HG02981 (cell line): ENCODE data around the gene ZNF575.

ENCODE experiments used
- ATAC-seq: cut with Tn5 transposase; IDR thresholded peaks from one replicate; pipeline ENCODE4 v1.9.1; 2021; ENCODE audit warnings: mild to moderate bottlenecking, moderate library complexity; ENCODE audit not compliant: unreplicated experiment

The ZNF575 gene

GRCh38 chr19:43532962-43533545 is at the start of gene ZNF575:
Gene ZNF575, plus strand, starts transcription at chr19:43533188. Its CDS starts 1,235 bp downstream, at chr19:43534423.
- ATAC-seq = peak; percentile 52

- no peak for ATAC-seq
Measured at GRCh38 chr19:43483281-43483680, 49.7 kb upstream of the ZNF575 start.

DNA sequence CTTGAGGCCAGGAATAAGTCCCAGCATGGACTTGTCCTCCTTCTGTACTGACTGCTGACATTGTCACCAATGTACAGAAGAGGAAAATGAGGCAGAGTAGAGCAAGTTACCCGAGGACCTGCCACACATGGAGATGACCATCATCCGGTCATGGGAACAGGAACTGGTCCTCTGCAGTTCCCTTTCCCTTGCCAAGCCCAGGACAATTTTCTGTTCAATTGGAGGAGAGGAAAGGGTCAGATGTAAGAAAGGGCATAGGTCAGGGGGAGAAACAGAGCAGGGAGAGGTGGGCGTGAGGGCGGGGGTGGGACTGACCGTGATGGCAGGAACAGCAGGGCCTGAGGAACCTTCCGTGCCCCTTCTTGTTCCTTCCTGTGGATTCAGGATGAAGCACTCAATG is 47.0 kb upstream of the ZNF575 start:
- no peak for ATAC-seq

GRCh38 chr19:43486412-43486811 is 46.6 kb upstream of the ZNF575 start:
- no peak for ATAC-seq

GRCh38 chr19:43488179-43488578 is 44.8 kb upstream of the ZNF575 start:
- no peak for ATAC-seq

DNA sequence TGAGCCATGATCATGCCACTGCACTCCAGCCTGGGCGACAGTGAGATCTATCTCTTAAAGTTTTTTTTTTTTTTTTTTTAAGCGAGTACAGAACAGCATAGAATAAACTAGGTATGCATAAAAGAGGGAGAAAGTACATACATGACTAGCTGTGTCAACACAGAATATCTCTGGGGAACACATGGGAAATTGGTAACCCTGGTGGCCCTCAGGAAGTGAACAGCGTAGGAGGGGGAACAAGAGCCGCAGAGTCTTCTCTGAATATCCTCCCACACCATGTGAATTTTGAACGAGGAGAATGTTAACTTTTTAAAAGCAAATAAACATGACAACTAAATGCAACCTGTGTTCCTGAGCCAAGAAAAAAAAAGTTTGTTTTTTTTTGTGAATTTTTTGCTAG is 43.7 kb upstream of the ZNF575 start:
- ATAC-seq = no peak

DNA sequence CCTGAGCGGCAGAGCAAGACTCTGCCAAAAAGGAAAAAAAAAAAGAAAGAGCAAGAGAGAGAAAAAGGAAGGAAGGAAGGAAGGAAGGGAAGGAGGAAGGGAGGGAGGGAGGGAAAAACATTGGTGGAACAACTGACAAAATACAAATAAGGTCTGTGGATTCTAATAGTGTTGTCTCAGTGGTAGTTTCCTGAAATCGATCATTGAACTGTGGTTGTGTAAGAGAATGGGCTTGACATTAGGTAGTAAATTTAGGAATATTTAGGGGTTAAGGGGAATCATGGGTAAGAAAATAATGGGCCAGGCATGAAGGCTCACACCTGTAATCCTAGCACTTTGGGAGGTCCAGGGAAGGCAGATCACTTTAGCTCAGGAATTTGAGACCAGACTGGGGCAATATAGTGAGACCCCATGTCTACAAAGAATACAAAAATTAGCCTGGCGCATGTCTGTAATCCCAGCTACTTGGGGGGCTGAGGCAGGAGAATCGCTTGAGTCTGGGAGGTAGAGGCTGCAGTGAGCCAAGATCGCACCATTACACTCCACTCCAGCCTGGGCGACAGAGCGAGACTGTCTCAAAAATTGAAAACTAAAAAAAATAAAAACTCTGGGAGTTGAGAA is 42.9 kb upstream of the ZNF575 start:
- ATAC-seq = no peak

GRCh38 chr19:43490759-43491158 is 42.2 kb upstream of the ZNF575 start:
- no peak for ATAC-seq

DNA sequence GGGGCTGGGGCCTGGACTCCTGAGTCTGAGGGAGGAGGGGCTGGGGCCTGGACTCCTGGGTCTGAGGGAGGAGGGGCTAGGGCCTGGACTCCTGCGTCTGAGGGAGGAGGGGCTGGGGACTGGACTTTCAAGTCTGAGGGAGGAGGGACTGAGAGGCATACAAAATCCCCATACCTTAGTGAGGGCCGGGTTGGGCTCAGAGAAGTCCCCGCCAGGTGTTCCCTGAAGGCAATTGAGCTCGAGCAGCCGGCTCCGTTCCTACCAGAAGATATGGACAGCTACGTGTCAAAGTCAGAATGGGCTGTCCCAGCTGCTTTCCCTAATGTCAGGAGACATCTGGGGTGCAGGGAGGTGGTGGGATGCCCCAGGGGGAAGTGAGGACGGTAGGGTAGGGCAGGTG is 37.9 kb upstream of the ZNF575 start:
- no peak for ATAC-seq

- no peak for ATAC-seq
Measured at GRCh38 chr19:43496960-43497359, 36.0 kb upstream of the ZNF575 start.

DNA sequence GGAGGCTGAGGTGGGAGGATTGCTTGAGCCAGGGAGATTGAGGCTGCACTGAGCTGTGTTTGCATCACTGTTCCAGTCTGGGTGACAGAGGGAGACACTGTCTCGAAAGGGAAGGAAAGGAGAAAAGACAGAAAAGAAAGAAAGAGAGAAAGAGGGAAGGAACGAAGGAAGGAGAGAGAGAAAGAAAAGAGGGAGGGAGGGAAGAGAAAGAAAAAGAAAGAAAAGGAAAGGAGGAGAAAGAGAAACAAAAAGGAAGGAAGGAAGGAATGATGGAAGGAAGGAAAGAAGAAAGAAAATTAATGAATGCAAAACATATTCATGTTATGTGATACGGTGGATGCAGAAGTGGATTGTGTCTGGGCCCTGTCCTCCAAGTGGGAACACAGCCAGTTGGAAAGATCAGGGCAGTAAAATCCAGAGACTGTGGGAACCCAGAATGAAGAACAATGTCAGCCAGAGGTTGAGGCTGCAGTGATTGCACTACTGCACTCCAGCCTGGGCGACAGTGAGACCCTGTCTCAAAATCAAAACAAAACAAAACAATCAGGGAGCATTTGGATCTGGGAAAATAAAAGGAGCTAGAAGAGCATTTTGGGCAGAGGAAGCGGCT is 34.6 kb upstream of the ZNF575 start:
- ATAC-seq = no peak

GRCh38 chr19:43499042-43499441 is 33.9 kb upstream of the ZNF575 start:
- no peak for ATAC-seq

GRCh38 chr19:43501661-43502418 is 31.1 kb upstream of the ZNF575 start:
- ATAC-seq = no peak

GRCh38 chr19:43502419-43502976 is 30.5 kb upstream of the ZNF575 start:
- ATAC-seq = no peak

GRCh38 chr19:43503501-43504425 is 29.2 kb upstream of the ZNF575 start:
- peak; percentile 91 for ATAC-seq

DNA sequence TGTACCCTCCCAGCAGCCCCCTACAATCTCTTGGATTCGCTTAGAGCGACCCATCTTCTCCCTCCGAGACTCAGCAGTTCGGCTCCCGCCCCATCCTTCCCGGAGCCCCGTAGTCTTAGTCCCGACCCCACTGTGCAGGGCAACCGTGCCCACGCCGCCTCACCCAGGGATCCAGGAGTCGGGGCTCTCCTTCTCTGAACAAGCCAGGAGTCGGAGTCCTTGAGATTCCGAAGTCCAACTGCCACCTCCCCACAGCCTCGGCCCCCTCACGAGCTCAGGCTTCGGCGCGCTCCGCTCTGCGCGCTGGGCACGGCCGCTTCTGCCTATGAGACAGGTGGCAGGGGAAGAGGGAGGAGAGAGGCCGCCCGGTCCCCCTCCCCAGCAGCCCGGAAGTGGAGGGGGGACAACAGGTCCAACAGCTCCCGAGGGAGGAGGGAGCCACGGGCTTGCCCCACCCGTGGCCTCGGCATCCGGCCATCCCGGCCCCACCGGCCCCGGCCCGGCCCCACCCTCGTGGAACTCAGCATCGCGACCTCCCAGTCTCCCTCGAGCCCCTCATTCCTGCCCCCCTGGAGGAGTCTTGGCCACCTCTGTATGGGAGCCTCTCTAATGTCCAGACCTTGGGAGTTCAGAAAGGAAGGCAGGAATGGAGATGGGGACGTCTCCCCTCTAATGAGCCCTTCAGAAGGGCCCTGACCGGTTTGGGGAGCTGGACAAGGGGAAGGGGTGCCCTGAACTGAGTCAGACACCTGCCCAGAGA is 28.4 kb upstream of the ZNF575 start, which contains the start of gene PHLDB3:
PHLDB3 (minus strand) TSS at position 321 of the 760 bp plus-strand sequence. CDS start 628 bp downstream, outside the sequence.
- ATAC-seq = peak; percentile 8

- ATAC-seq = no peak
Measured at GRCh38 chr19:43505186-43505456, 27.9 kb upstream of the ZNF575 start.

DNA sequence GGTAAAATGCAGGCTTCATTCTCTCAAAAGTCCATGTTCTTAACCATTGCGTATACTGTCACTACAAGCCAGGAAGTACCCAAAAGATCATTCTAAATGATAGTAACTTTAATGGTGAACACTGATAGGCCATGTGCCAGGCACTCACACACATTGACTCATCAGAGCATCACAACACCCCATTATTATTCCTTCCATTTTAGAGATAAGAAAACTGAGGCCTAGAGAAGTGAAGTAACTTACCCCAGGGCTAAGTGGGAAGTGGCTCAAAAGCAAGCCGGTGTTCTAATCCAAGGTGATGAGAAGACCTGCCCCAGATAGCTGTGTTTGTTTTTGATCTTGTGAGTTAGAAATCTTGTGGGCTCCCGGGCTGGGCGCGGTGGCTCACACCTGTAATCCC is 27.0 kb upstream of the ZNF575 start:
- no peak for ATAC-seq

GRCh38 chr19:43506629-43507028 is 26.4 kb upstream of the ZNF575 start:
- no peak for ATAC-seq

GRCh38 chr19:43507880-43508279 is 25.1 kb upstream of the ZNF575 start:
- no peak for ATAC-seq
